A549 treated with DMSO at 1 μM for 4 hours (cell line): ENCODE results near the gene ANTKMT. TPM values are rescaled to one million over a fixed set of nuclear protein-coding genes. Genes with fewer than 3 reads are reported as not detected.

Experiments used
- total RNA-seq: library from RNA; stranded (reverse); fragments of 200-300 nt; extraction: Qiagen RNA extraction; gene quantifications from 5 replicates; pipeline ENCODE4 v1.2.3, GENCODE V29; 2022; ENCODE audit warnings: low read depth

Gene ANTKMT, protein sequence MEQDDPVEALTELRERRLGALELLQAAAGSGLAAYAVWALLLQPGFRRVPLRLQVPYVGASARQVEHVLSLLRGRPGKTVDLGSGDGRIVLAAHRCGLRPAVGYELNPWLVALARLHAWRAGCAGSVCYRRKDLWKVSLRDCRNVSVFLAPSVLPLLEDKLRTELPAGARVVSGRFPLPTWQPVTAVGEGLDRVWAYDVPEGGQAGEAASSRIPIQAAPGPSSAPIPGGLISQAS
- total RNA-seq: 26.6 to 61.4 TPM (median 50.6 TPM) in 5 replicates

DNA sequence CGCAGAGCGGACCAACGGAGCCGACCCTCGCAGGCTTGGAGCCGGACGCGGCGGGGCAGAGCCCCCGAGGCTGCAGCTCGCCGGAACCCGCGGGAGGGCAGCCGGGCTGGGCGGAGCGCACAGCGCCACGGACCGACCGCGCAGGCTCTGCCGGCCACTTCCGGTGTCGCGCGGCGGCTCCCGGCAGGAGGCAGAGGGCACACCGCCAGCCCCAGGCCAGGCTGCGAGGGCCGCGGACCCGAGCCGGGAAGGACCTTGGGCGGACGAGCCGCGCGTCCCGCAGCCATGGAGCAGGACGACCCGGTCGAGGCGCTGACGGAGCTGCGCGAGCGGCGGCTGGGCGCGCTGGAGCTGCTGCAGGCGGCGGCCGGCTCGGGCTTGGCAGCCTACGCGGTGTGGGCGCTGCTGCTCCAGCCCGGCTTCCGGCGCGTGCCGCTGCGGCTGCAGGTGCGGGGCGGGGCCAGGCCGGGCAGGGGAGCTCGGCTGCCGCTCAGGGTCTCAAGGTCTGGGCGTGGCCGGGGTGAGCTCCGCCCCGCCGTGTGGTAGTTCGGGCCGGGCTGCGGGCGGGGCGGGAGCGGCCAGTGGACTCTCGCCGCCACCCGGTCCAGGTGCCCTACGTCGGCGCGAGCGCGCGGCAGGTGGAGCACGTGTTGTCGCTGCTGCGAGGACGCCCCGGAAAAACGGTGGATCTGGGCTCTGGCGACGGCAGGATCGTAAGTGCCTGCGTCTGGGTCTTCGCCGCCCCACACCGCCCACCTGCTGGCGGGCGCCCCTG is at the start of gene ANTKMT:
Gene ANTKMT, plus strand, starts transcription at position 157 of the 775 bp plus-strand sequence. Its CDS starts 129 bp downstream, at position 286.

DNA sequence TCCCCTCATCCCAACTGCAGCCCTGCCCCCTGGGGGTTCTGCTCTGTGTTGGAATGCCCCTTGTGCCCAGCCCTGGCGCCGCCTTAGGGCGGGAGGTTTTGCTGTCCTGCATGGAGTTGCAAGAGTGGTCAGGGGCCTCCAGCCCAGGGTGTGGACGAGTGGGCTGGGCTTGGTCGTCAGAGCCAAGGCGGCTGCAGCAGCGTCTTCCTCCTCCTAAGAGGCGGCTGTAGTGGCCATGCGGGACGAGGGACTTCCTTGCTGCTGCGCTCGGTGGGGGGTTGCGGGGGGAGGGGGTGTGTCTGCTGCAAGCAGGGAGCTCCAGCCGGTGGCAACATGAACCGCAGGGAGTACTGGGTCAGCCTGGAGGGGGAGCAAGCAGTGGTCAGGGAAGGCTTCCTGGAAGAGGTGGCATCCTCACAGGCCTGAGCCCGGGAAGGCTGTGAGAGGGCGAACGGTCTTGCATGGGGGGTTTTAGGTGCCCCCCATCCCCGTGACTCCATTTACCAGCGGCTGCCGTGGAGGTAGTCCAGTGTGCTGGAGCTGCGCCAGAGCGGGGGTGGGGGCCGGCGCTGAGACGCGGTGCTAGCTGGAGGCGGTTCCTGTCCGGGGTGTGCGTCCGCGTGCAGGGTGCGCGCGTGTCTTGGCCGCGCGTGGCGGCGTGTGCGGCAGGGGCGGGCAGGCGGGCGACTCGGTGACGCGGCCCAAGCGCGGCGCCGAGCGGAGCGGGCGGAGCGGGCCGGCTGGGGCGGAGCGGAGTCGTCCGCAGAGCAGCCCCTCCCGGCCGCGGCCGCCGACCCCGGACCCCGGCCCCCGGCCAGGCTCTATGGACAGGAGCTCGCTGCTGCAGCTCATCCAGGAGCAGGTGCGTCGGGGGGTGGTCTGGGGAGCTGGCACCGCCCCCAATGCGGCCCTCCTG is 45.7 kb upstream of the ANTKMT start, which contains the start of gene RHBDL1:
Gene RHBDL1, plus strand, starts transcription at position 704 of the 916 bp plus-strand sequence. Its CDS starts 120 bp downstream, at position 824.

DNA sequence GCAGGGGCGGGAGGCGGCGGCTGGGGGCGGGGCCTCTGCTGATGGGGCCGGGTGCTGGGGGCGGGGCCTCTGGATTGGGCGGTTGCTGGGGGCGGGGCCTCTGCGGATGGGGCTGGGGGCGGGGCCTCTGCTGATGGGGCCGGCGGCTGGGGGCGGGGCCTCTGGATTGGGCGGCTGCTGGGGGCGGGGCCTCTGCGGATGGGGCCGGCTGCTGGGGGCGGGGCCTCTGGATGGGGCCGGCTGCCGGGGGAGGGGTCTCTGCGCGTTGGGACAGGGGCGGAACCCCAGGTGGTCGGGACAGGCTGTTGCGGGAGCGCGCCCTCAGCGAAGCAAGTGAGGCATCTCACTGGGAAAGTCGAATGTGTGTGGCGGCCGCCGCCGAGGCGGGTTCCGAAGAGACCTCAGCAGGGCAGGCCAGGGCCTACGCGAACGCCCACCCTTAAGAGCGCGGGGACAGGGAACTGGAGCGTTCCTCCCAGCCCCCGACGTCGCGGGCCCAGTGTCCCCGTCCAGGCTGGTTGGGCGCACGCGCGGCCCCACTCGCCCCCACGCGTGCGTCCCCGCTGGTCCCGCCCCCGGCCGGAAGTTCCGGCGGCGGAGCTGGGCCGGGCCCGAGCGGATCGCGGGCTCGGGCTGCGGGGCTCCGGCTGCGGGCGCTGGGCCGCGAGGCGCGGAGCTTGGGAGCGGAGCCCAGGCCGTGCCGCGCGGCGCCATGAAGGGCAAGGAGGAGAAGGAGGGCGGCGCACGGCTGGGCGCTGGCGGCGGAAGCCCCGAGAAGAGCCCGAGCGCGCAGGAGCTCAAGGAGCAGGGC is 40.9 kb upstream of the ANTKMT start, which contains the start of gene STUB1:
Gene STUB1, plus strand, starts transcription at position 597 of the 811 bp plus-strand sequence. Its CDS starts 116 bp downstream, at position 713.

DNA sequence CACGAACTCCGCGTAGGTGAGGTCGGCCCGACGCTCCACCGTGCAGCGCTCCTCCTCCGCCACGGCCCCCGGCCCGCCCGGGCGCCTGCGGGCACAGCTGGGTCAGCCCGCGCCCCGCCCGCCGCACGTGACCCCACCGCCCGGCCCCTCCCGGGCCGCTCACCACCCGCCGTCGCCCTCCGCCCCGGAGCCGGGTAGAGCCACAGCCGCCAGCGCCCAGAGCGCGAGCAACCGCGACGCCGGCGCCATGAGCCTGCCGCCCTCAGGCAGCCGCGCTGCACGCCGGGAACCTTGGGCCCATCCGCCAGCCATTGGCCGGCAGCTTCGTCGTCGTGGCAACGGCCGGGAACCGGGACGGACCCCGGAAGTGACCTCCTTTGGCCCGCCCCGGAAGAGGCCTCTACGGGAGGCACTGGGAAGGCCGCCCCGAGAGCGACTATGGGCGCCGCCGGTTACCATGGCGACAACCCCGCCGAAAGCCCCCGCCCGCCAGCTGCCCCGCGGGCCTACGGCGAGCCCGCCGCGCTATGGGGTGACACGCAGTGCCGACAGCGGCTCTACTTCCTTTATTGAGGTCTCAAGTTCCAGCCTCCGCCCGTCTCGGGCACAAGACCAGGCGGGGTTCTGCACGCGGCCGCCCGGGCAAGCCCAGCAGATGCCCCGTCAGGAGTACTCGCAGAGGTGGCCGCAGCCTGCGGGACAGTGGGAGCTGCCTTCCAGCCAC is 36.7 kb upstream of the ANTKMT start, which contains the start of gene JMJD8:
Gene JMJD8, minus strand, starts transcription at position 264 of the 724 bp plus-strand sequence. Its CDS starts 15 bp downstream, at position 249.

DNA sequence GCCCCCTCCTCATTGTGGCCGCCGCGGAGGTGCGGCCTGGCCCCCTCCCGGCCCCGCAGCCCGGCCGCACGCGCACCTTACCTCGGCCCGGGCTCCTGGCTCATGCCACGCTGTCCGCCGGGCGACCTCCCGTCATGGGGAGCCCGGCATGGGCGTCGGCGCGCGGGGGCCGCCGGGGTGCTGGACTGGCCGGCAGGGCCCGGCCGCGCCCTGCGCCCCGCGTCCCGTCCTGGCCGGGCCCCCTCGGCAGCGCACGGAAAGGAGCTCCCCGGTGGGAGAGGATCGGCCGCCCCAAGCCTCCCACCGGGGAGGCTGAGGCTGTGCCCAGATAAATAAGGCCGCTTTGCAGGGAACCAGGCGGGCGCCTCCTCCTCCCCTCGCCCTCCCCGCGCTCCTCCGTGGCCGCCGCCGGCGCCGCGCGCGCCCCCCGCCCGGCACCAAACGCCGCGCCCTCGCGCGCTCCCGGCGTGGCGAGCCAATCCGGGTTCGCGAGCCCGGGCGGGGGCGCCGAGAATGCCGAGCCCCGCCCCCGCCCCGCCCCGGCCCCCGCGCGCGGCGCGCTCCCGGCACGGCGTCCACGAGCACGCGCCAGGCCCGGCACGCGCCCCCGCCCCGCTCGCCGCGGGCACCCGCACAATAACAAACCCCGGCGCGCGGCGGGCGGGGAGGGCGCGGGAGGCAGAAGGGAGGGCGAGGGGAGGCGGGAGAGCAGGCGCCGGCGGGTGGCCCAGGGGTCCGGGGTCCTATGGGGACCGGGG is 15.3 kb upstream of the ANTKMT start, which contains the start of gene FBXL16:
Gene FBXL16, minus strand, starts transcription at position 371 of the 758 bp plus-strand sequence. CDS start 8,396 bp downstream, outside the sequence.

DNA sequence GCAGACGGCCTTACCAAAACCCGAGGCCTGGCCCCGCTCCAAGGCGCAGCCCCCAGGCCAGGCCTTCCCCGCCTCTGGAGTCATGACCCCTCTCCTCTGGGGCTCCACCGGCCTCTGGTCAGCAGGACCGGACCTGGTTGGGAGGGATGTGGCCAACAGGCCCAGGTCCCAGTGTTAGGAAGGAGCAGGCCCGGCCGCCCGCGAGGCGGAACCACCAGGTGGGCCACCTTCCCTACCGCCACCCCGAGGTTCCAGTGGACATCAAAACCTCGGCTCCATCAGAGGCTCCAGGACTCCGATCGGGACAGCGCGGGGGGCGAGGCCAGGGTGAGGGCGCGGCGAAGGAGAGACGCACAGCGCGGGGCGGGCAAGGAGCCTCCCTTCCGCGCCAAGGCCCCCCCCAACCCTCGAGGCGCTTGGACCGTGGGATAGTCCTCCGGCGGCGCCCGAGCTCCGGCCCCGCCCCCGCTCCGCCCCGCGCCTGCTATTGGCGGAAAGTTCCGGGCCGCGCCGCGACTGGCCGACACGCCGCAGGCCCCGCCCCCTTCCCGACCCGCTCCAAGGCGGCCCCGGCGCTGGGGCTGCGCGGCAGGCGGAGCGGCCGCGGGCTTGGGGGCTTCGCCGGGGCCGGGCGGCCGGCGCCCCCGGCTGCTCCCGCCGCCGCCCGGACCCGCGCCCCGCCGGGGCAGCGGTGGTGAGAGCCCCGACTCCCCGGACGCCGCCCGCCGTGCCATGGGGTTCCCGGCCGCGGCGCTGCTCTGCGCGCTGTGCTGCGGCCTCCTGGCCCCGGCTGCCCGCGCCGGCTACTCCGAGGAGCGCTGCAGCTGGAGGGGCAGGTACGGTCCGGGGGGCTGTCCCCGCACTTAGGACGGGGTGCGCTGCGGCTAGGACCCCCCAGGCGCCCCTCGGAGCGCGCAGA is 6.1 kb upstream of the ANTKMT start, which contains the start of gene METRN:
Gene METRN, plus strand, starts transcription at position 561 of the 919 bp plus-strand sequence. Its CDS starts 172 bp downstream, at position 733.

DNA sequence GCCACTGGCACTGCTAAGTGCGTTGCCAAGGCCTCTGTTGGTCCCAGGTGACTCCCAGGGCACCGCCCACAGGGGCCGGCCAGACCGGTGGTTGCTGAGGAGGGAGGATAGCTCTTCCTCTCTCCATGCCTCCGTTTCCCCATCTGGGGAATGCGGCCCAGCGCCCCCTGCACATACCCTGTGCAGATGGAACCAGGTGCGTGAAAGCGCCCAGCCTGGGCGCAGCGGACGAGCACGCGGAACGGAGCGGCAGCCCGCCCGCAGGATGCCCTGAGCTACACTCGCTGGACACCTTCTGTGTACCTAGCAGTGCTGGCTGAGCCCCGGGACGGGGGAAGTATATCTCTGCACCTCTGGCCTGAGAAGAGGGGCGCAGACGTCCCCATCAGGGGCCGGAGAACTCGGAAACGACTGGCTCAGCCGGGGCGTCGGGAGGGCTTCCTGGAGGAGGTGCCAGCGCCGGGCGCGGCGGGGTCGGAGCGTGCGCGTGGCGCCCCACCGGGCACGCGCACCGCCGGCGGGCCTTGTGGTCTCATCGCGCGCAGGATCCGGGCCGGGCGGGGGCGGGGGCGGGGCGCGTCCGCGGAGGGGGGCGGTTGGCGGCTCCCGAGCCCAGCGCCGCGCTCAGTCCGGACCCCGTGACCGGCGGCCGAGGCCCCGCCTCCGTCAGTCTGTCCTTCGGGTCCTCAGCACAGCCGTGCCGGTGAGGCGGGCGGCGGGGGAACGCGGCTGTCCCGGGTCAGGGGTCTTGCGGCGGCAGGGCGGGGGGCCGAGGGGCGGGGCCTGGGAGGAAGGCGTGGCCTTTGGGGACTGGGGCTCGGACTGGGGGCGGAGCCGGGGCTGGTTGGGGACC is 5.7 kb downstream of the ANTKMT start, which contains the start of the genes CCDC78 and HAGHL:
Gene CCDC78, minus strand, starts transcription at position 6 of the 853 bp plus-strand sequence. CDS start 76 bp downstream, outside the sequence.
Gene HAGHL, plus strand, starts transcription at position 669 of the 853 bp plus-strand sequence. CDS start 404 bp downstream, outside the sequence.

DNA sequence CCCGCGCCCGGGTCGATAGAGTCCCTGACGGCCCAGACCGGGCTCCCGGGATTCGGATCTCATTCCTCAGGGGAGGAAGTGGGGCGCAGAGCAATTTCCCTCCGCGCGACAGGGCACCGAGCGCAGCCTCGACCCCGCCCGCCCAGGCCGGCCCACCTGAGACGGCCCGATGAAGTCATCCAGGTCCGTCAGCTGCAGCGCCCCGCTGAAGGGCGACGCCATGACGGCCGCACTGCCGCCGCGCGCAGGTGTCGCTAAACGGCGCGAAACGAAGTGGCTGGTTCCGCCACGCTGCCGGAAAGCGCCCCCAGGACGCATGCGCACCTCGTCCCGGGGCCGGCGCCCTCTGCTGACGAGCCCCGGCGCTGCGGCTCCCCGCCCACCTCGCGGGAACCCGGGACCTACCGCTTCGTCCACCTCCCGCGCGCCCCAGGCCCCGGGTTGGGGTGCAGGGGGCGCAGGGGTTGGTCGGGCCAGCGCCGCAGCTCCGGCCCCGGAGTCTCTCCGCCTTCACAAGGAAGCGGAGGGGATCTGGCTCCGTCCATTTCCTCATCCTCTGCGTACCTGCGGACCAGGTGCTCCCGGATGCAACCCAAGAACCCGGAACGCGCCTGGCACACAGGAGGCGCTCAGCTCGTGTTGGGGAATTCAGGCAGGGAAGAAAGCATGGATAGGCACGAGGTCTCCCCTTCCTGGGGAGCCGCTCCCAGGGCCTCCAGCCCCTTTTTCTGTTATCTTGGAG is 20.0 kb downstream of the ANTKMT start, which contains the start of gene CIAO3:
Gene CIAO3, minus strand, starts transcription at position 234 of the 742 bp plus-strand sequence. Its CDS starts 12 bp downstream, at position 222.

DNA sequence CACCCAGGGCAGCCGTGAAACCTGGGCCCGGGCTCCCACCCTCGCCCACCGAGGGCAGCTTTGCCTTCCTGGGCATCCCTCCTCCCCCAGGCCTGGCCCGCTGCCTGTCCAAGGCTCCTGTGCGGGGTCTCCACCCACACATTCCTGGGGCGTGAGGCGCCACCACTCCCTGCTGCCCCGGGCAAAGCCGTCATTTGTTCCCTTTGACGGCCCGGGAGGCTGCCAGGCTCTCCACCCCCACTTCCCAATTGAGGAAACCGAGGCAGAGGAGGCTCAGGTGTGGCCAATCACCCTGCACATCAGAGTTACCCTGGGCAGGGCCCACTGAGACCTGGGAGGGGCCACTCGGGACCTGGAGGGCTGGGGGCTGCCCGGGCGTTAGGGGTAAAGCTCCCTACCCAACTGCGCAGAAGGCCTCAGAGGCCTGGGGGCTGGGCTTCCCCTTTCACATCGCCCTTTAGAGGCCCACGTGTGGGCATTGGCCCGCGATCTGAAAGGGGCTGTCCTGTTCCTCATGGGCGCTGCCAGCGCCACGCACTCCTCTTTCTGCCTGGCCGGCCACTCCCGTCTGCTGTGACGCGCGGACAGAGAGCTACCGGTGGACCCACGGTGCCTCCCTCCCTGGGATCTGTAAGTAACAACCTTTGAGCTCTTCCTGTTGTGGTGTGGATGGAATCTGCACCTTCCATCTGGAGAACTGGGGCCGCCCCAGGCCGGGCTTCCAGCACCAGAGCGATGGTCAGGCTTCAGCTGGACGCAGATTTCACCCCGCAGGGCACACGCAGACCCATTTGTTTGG is 39.8 kb downstream of the ANTKMT start, which contains the start of gene MSLN:
Gene MSLN, plus strand, starts transcription at position 190 of the 799 bp plus-strand sequence. CDS start 1,947 bp downstream, outside the sequence.

Other genes with a start within 250 kb of the ANTKMT start
- gene CAPN15, start 193.4 kb upstream of the ANTKMT start, total RNA-seq: 53.0 to 84.9 TPM (median 71.0 TPM) in 5 replicates
- gene PRR35, start 160.8 kb upstream of the ANTKMT start, total RNA-seq: 0.05 to 0.17 TPM (median 0.09 TPM) in 5 replicates
- gene NHLRC4, start 154.1 kb upstream of the ANTKMT start, total RNA-seq: 0.15 to 0.30 TPM (median 0.21 TPM) in 5 replicates
- gene PIGQ, start 151.2 kb upstream of the ANTKMT start, total RNA-seq: 30.3 to 41.5 TPM (median 38.5 TPM) in 5 replicates
- gene RAB40C, start 131.1 kb upstream of the ANTKMT start, total RNA-seq: 12.6 to 20.4 TPM (median 17.2 TPM) in 5 replicates
- gene WFIKKN1, start 90.2 kb upstream of the ANTKMT start, total RNA-seq: 0.13 to 0.23 TPM (median 0.16 TPM) in 5 replicates
- 85.8 to 135 TPM (median 124 TPM) in 5 replicates for gene METTL26, start 84.8 kb upstream of the ANTKMT start, total RNA-seq
- gene MCRIP2, start 79.3 kb upstream of the ANTKMT start, total RNA-seq: 25.3 to 44.8 TPM (median 38.3 TPM) in 5 replicates
- 17.8 to 36.9 TPM (median 28.9 TPM) in 5 replicates for gene WDR90, start 71.8 kb upstream of the ANTKMT start, total RNA-seq
- gene RHOT2, start 53.0 kb upstream of the ANTKMT start, total RNA-seq: 64.2 to 95.4 TPM (median 87.5 TPM) in 5 replicates
- gene RHBDL1, start 45.5 kb upstream of the ANTKMT start, total RNA-seq: 0.75 to 1.6 TPM (median 1.4 TPM) in 5 replicates
- gene STUB1, start 40.7 kb upstream of the ANTKMT start, total RNA-seq: 91.8 to 121 TPM (median 114 TPM) in 5 replicates
- gene JMJD8, start 36.8 kb upstream of the ANTKMT start, total RNA-seq: 67.9 to 83.7 TPM (median 77.0 TPM) in 5 replicates
- gene WDR24, start 30.7 kb upstream of the ANTKMT start, total RNA-seq: 4.7 to 6.4 TPM (median 6.0 TPM) in 5 replicates
- gene FBXL16, start 15.3 kb upstream of the ANTKMT start, total RNA-seq: 1.5 to 2.9 TPM (median 2.5 TPM) in 5 replicates
- gene METRN, start 6.0 kb upstream of the ANTKMT start, total RNA-seq: 79.7 to 194 TPM (median 166 TPM) in 5 replicates
- gene CCDC78, start 5.3 kb downstream of the ANTKMT start, total RNA-seq: 3.6 to 6.4 TPM (median 5.5 TPM) in 5 replicates
- 15.6 to 20.5 TPM (median 17.4 TPM) in 5 replicates for gene HAGHL, start 6.0 kb downstream of the ANTKMT start, total RNA-seq
- gene CIAO3, start 19.9 kb downstream of the ANTKMT start, total RNA-seq: 18.9 to 25.8 TPM (median 23.7 TPM) in 5 replicates
- gene MSLN, start 39.6 kb downstream of the ANTKMT start, total RNA-seq: 2.1 to 2.5 TPM (median 2.2 TPM) in 5 replicates
- 34.1 to 56.4 TPM (median 47.4 TPM) in 5 replicates for gene RPUSD1, start 67.2 kb downstream of the ANTKMT start, total RNA-seq
- 13.3 to 26.7 TPM (median 24.8 TPM) in 5 replicates for gene CHTF18, start 67.5 kb downstream of the ANTKMT start, total RNA-seq
- gene GNG13, start 79.6 kb downstream of the ANTKMT start, total RNA-seq: not detected in 5 replicates
- 8.0 to 11.4 TPM (median 8.5 TPM) in 5 replicates for gene LMF1, start 249.8 kb downstream of the ANTKMT start, total RNA-seq